Astrocyte of the hippocampus (primary cell): Measurements from ENCODE around the gene WDR27.

Source experiments
- DNase-seq: peaks from one replicate; pipeline ENCODE4 v3.0.0; 2011; ENCODE audit warnings: low read depth, low spot score

Gene WDR27

GRCh38 chr6:169701954-169702839, at the start of gene WDR27, which contains the start of gene C6orf120:
Gene WDR27 (minus strand): TSS chr6:169702029. CDS start chr6:169689005, 13,024 bp downstream.
Gene C6orf120 (plus strand): TSS chr6:169702126. CDS start chr6:169702460, 334 bp downstream.
- peak; percentile 99 for DNase-seq

- DNase-seq, result no peak
Measured at GRCh38 chr6:169746556-169746955, 44.7 kb upstream of the WDR27 start.

GRCh38 chr6:169745405-169745804, 43.6 kb upstream of the WDR27 start:
- DNase-seq, result no peak

- DNase-seq, result no peak
Measured at GRCh38 chr6:169741344-169741743, 39.5 kb upstream of the WDR27 start.

GRCh38 chr6:169738976-169739529, 37.2 kb upstream of the WDR27 start:
- no peak for DNase-seq

- no peak for DNase-seq
Measured at GRCh38 chr6:169738204-169738975, 36.6 kb upstream of the WDR27 start.

- no peak for DNase-seq
Measured at GRCh38 chr6:169729961-169730360, 28.1 kb upstream of the WDR27 start.

- DNase-seq, result no peak
Measured at GRCh38 chr6:169726963-169727362, 25.1 kb upstream of the WDR27 start.

- DNase-seq, result no peak
Measured at GRCh38 chr6:169726049-169726400, 24.2 kb upstream of the WDR27 start.

GRCh38 chr6:169725125-169726048, 23.6 kb upstream of the WDR27 start:
- no peak for DNase-seq

- DNase-seq, result peak; percentile 74
Measured at GRCh38 chr6:169724494-169725124, 22.8 kb upstream of the WDR27 start, which contains the start of gene PHF10. Gene PHF10 (minus strand): TSS chr6:169724500. CDS start chr6:169723931, 569 bp downstream.

GRCh38 chr6:169723991-169724493, 22.2 kb upstream of the WDR27 start:
- DNase-seq, result peak; percentile 72

- DNase-seq, result peak; percentile 78
Measured at GRCh38 chr6:169723200-169723909, 21.5 kb upstream of the WDR27 start.

- DNase-seq, result peak; percentile 80
Measured at GRCh38 chr6:169722362-169723199, 20.8 kb upstream of the WDR27 start.

- DNase-seq, result no peak
Measured at GRCh38 chr6:169720207-169720855, 18.5 kb upstream of the WDR27 start.

GRCh38 chr6:169719117-169719516, 17.3 kb upstream of the WDR27 start:
- DNase-seq, result no peak

- DNase-seq, result no peak
Measured at GRCh38 chr6:169714595-169714994, 12.8 kb upstream of the WDR27 start.

GRCh38 chr6:169714178-169714577, 12.3 kb upstream of the WDR27 start:
- no peak for DNase-seq
